ENCODE measurements around the gene SYTL4. TPM values are rescaled to one million over a fixed set of nuclear protein-coding genes. Genes with fewer than 3 reads are reported as not detected.

Gene SYTL4
- total and polyA plus RNA-seq, 2 of the 13 experiments (the other 11 are each of a cell fraction or from before 2014, with no cell fraction given): 0.41 to 0.73 TPM

DNA sequence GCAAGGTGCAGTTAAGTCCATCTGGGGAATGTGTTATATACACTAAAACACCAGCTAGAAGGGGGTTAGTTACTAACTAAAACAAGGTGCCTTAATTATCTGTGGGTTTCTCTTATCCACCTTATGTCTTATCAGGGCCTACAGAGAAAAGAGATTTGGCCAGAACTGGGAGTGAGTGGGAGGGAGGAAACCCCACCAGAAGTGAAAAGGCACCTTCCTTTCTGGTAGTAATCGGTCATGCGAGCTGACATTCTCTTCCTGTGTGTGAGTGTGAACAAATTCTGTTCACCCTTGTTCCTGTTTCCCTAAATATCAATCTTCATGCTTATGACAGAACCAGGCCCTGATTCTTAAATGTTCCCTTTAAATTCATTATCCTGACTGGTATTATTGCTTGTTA lies 44.4 kb downstream of the SYTL4 start:
- no peaks in the 10 kb centered on the region for H3K9me3 ChIP-seq (ENCODE audit: low read length)
- H3K79me2 ChIP-seq (ENCODE audit: insufficient read depth, low read length): no peaks in the 10 kb centered on the region
- in situ Hi-C loops (cut with HindIII; ENCODE audit: extremely low pct_ligation_motif_present, low pct_unique_long_range_greater_than_20kb): loop anchor here (5.0 kb wide), 1 partner anchor 80 kb away; no protein-coding TSS in a partner anchor
- H3K27ac ChIP-seq (ENCODE audit: extremely low read length, insufficient read depth, low read length): no peak overlapping the region
- no peaks in the 10 kb centered on the region for H3K36me3 ChIP-seq (replicated peaks in 1 of 2; ENCODE audit: control insufficient read depth in 1 of 2, insufficient read depth in 2 of 2, low read length in 2 of 2)
- BruUV-seq (replicated peaks): no TSS peak
- no peaks in the 10 kb centered on the region for H4K20me1 ChIP-seq (ENCODE audit: insufficient read depth, low read length)
- no peak overlapping the region for H3K4me2 ChIP-seq (ENCODE audit: low read depth, low read length)
- no peaks in the 10 kb centered on the region for H3K4me1 ChIP-seq (ENCODE audit: insufficient read depth, low read length)
- POLR2A ChIA-PET: no interaction called here
- H2AFZ ChIP-seq (ENCODE audit: low read length): no peak overlapping the region
- no peak overlapping the region for H3K9ac ChIP-seq (ENCODE audit: insufficient read depth, low read depth, low read length)
- ATAC-seq (no peak), FAIRE-seq (no peak), DNase-seq (ENCODE audit: low spot score) (no peak)
- no peaks in the 10 kb centered on the region for H3K27me3 ChIP-seq (ENCODE audit: control insufficient read depth in 1 of 2, insufficient read depth in 2 of 2, low read length in 2 of 2)
- H3K4me3 ChIP-seq (replicated peaks in 1 of 3; ENCODE audit: insufficient read depth in 1 of 3, low read depth in 2 of 3, low read length in 3 of 3): no peak overlapping the region
- intact Hi-C loops (cut with micrococcal nuclease; ENCODE audit: unreplicated experiment): loop anchor here (10.0 kb wide), 1 partner anchor 173 kb away; no protein-coding TSS in a partner anchor
- TF ChIP-seq HINFP (CRISPR knock-in tag; IDR thresholded peaks at IDR 0.05; ENCODE audit: low read depth): no peak
- TF ChIP-seq TBX3 (IDR thresholded peaks at IDR 0.05; ENCODE audit: borderline replicate concordance): no peak
- no peak for TF ChIP-seq ZNF577 (CRISPR knock-in tag; IDR thresholded peaks at IDR 0.05; ENCODE audit: borderline replicate concordance, low read depth)
- no peak for TF ChIP-seq ZNF768 (CRISPR knock-in tag; IDR thresholded peaks at IDR 0.05)
- TF ChIP-seq NFE2L1 (CRISPR knock-in tag; IDR thresholded peaks at IDR 0.05; ENCODE audit: borderline replicate concordance): no peak
- no peak for TF ChIP-seq ZNF432 (CRISPR knock-in tag; IDR thresholded peaks at IDR 0.05; ENCODE audit: borderline replicate concordance)
- no peak for TF ChIP-seq LCORL (IDR thresholded peaks at IDR 0.05)
- TF ChIP-seq LCORL (CRISPR knock-in tag; IDR thresholded peaks at IDR 0.05): no peak
- TF ChIP-seq ZNF232 (CRISPR knock-in tag; IDR thresholded peaks at IDR 0.05; ENCODE audit: borderline replicate concordance): no peak
- no peak for TF ChIP-seq ATF7 (IDR thresholded peaks at IDR 0.05)
- TF ChIP-seq ATF7 (CRISPR knock-in tag; IDR thresholded peaks at IDR 0.05): no peak
- CTCF ChIA-PET (ENCODE audit: low intra/inter-chr PET ratio, low total read pairs): interaction anchor here (5.6 kb wide), 1 partner anchor 81 kb away, joined by 139 read pairs; no protein-coding TSS in a partner anchor
- 85% methylated on average over 2 of the region's 2 CpGs for WGBS (ENCODE audit: low lambda C conversion rate)

All from HepG2 (cell line).